ENCODE results near the gene PITHD1. TPM values are rescaled to one million over a fixed set of nuclear protein-coding genes. Genes with fewer than 3 reads are reported as not detected.

PITHD1 gene
- total and polyA plus RNA-seq, 2 of the 8 experiments (the other 6 are each of a cell fraction or from before 2014, with no cell fraction given), result 67.4 to 68.8 TPM

GRCh38 chr1:23787701-23788100 lies 9.5 kb downstream of the PITHD1 start:
- Histone ChIP-seq H2BK20ac (ENCODE audit: low read length) (no peak overlapping the region), H3K23me2 (ENCODE audit: low read depth, low read length) (peaks cover 9% of the 10 kb centered on the region), H3K4ac (replicated peaks; ENCODE audit: insufficient read length, low read depth, low read length) (no peak overlapping the region), H2AFZ (ENCODE audit: low read length) (no peak overlapping the region), H4K8ac (ENCODE audit: extremely low read depth, insufficient read depth, low read length) (no peak overlapping the region), H3K36me3 (ENCODE audit: control insufficient read depth in 2 of 4, insufficient read depth in 4 of 4, low read length in 3 of 4) (peaks cover 13 to 27% (median 22%) of the 10 kb centered on the region in 4 experiments), H3K4me2 (ENCODE audit: insufficient read depth in 1 of 2, low read depth in 2 of 2, low read length in 2 of 2) (no peak overlapping the region), H3K23ac (ENCODE audit: insufficient read length) (no peak overlapping the region), H3K14ac (ENCODE audit: insufficient read length) (no peak overlapping the region), H2BK5ac (ENCODE audit: low read depth, low read length) (no peak overlapping the region), H4K20me1 (replicated peaks in 1 of 2; ENCODE audit: control insufficient read depth in 1 of 2, insufficient read depth in 2 of 2, low read length in 2 of 2) (peaks cover 0 to 7% of the 10 kb centered on the region in 2 experiments), H3K4me3 (ENCODE audit: extremely low read depth in 1 of 4, insufficient read depth in 2 of 4, low read depth in 3 of 4, low read length in 4 of 4) (no peak overlapping the region), H2BK12ac (ENCODE audit: low read depth, low read length) (no peak overlapping the region), H3K27me3 (replicated peaks in 1 of 4; ENCODE audit: control insufficient read depth in 3 of 4, extremely low read depth in 1 of 4, insufficient read depth in 3 of 4, low read length in 3 of 4) (no peaks in the 10 kb centered on the region), H3K79me1 (ENCODE audit: low read depth, low read length) (peaks cover 5% of the 10 kb centered on the region; the same call in 1 of the 2 replicates), H3K4me1 (replicated peaks in 1 of 4; ENCODE audit: control insufficient read depth in 3 of 4, insufficient read depth in 4 of 4, low read length in 3 of 4) (peaks cover 0 to 6% (median 5%) of the 10 kb centered on the region in 4 experiments; a peak in 5 of 7 replicates), H2BK120ac (replicated peaks; ENCODE audit: low read depth, low read length) (no peak overlapping the region), H3K9ac (replicated peaks in 1 of 4; ENCODE audit: extremely low read depth in 1 of 4, low read depth in 3 of 4, low read length in 3 of 4) (no peak overlapping the region), H2AK5ac (ENCODE audit: low read depth, low read length) (no peak overlapping the region), H3K9me3 (ENCODE audit: insufficient read depth in 2 of 2, low read depth in 1 of 2, low read length in 1 of 2) (no peaks in the 10 kb centered on the region), H3K79me2 (ENCODE audit: control insufficient read depth in 1 of 2, insufficient read depth in 2 of 2, low read length in 2 of 2) (peaks cover 4 to 15% of the 10 kb centered on the region in 2 experiments; a peak in 3 of 4 replicates), H3K18ac (ENCODE audit: extremely low read depth, low read length) (no peak overlapping the region), H3K27ac (ENCODE audit: low read depth, low read length) (no peak overlapping the region), H4K91ac (replicated peaks; ENCODE audit: insufficient read length, low read length) (no peak overlapping the region), H4K5ac (ENCODE audit: insufficient read length, low read depth, low read length) (no peak overlapping the region), H2BK15ac (ENCODE audit: low read length) (no peak overlapping the region), H3K56ac (replicated peaks; ENCODE audit: insufficient read length, low read depth, low read length) (no peak overlapping the region)
- DNase-seq (ENCODE audit: low read depth in 1 of 2, low spot score in 2 of 2) (no peak), FAIRE-seq (no peak)
- POLR2A ChIA-PET (ENCODE audit: partially characterized antibody), result interaction anchor here (0.8 to 16.2 kb wide), 3 partner anchors 8 to 23 kb away, joined by 3 to 192 read pairs (median 75); partner anchors contain the start of genes GALE and PITHD1
- CTCF ChIA-PET (ENCODE audit: partially characterized antibody), result interaction anchor here (0.7 to 3.5 kb wide), 2 partner anchors 9 to 13 kb away, joined by 3 to 16 read pairs; partner anchors contain the start of gene PITHD1
- 96% methylated on average over 3 of the region's 3 CpGs; no CpG with 5 or more reads in 1 of the 2 experiments for WGBS, 2 experiments (ENCODE audit: extremely low coverage in 1 of 2, insufficient coverage in 1 of 2, insufficient read length in 1 of 2, insufficient replicate concordance in 2 of 2, low coverage in 1 of 2, low lambda C conversion rate in 2 of 2, missing lambda C conversion rate in 1 of 2)
- no peak for TF ChIP-seq RNF2 (IDR thresholded peaks at IDR 0.05; ENCODE audit: borderline replicate concordance, low read depth, low read length, missing control alignments, poor library complexity, severe bottlenecking)
- TF ChIP-seq TAF1 (IDR thresholded peaks at IDR 0.05; ENCODE audit: low read depth, low read length), result no peak
- TF ChIP-seq YY1 (IDR thresholded peaks at IDR 0.05; ENCODE audit: low read depth, low read length), result no peak
- no peak for TF ChIP-seq USF2 (IDR thresholded peaks at IDR 0.05; ENCODE audit: low read length)
- TF ChIP-seq JUN (IDR thresholded peaks at IDR 0.05; ENCODE audit: low read depth, low read length), result no peak
- TF ChIP-seq ATF3 (IDR thresholded peaks at IDR 0.05; ENCODE audit: insufficient read depth, low read depth, low read length), result no peak
- TF ChIP-seq HDAC6 (IDR thresholded peaks at IDR 0.05; ENCODE audit: low read depth, low read length), result no peak
- no peak for TF ChIP-seq SUZ12 (IDR thresholded peaks at IDR 0.05; ENCODE audit: low read length)
